ENCODE data around the gene COBLL1. TPM values are rescaled to one million over a fixed set of nuclear protein-coding genes. Genes with fewer than 3 reads are reported as not detected.

The COBLL1 gene
- total RNA-seq, 2 donors from 2014 or later = 6.6 TPM; not detected in 1

GRCh38 chr2:164691346-164691887, 150.2 kb downstream of the COBLL1 start:
- ATAC-seq = no peak
- H3K27ac Mint-ChIP-seq = no peak overlapping the region

GRCh38 chr2:164690361-164690760, 151.3 kb downstream of the COBLL1 start:
- H3K36me3 Mint-ChIP-seq (ENCODE audit: low read depth) = no peaks in the 10 kb centered on the region
- H3K4me3 Mint-ChIP-seq = no peak overlapping the region
- no peaks in the 10 kb centered on the region for H3K4me1 Mint-ChIP-seq
- no peaks in the 10 kb centered on the region for H3K27me3 Mint-ChIP-seq
- ATAC-seq (no peak), DNase-seq (no peak)
- H3K9me3 ChIP-seq (ENCODE audit: control insufficient read depth, low read length, poor library complexity, severe bottlenecking) = no peaks in the 10 kb centered on the region
- no peak overlapping the region for H3K27ac Mint-ChIP-seq

More at GRCh38 chr2:164691346-164691887, 150.2 kb downstream of the COBLL1 start:
- Mint-ChIP-seq H3K27me3 (no peaks in the 10 kb centered on the region), H3K4me1 (no peaks in the 10 kb centered on the region), H3K36me3 (ENCODE audit: low read depth) (no peaks in the 10 kb centered on the region), H3K4me3 (no peak overlapping the region)
- no peak for DNase-seq
- H3K9me3 ChIP-seq (ENCODE audit: control insufficient read depth, low read length, poor library complexity, severe bottlenecking) = no peaks in the 10 kb centered on the region

- no peaks in the 10 kb centered on the region for H3K4me1 Mint-ChIP-seq
- H3K9me3 ChIP-seq (ENCODE audit: control insufficient read depth, low read length, poor library complexity, severe bottlenecking) = no peaks in the 10 kb centered on the region
- no peak for ATAC-seq
- H3K27ac Mint-ChIP-seq = no peak overlapping the region
- no peaks in the 10 kb centered on the region for H3K27me3 Mint-ChIP-seq
- DNase-seq = no peak
- H3K4me3 Mint-ChIP-seq = no peak overlapping the region
- H3K36me3 Mint-ChIP-seq (ENCODE audit: low read depth) = no peaks in the 10 kb centered on the region
Observed at GRCh38 chr2:164688896-164689419, 152.7 kb downstream of the COBLL1 start.

- H3K9me3 ChIP-seq (ENCODE audit: control insufficient read depth, low read length, poor library complexity, severe bottlenecking) = no peaks in the 10 kb centered on the region
- Mint-ChIP-seq H3K36me3 (ENCODE audit: low read depth) (no peaks in the 10 kb centered on the region), H3K27ac (no peak overlapping the region), H3K27me3 (no peaks in the 10 kb centered on the region), H3K4me1 (no peaks in the 10 kb centered on the region), H3K4me3 (no peak overlapping the region)
- DNase-seq (no peak), ATAC-seq (no peak)
Observed at GRCh38 chr2:164681009-164681408, 160.6 kb downstream of the COBLL1 start.

- DNase-seq (no peak), ATAC-seq (no peak)
- Mint-ChIP-seq H3K4me3 (no peak overlapping the region), H3K27me3 (no peaks in the 10 kb centered on the region), H3K27ac (no peak overlapping the region), H3K4me1 (no peaks in the 10 kb centered on the region), H3K36me3 (ENCODE audit: low read depth) (no peaks in the 10 kb centered on the region)
- no peaks in the 10 kb centered on the region for H3K9me3 ChIP-seq (ENCODE audit: control insufficient read depth, low read length, poor library complexity, severe bottlenecking)
Observed at GRCh38 chr2:164678631-164679149, 162.9 kb downstream of the COBLL1 start.

GRCh38 chr2:164677733-164678132, 163.9 kb downstream of the COBLL1 start:
- Mint-ChIP-seq H3K27ac (no peak overlapping the region), H3K4me3 (no peak overlapping the region), H3K36me3 (ENCODE audit: low read depth) (no peaks in the 10 kb centered on the region)

GRCh38 chr2:164677271-164677670, 164.4 kb downstream of the COBLL1 start:
- no peaks in the 10 kb centered on the region for H3K9me3 ChIP-seq (ENCODE audit: control insufficient read depth, low read length, poor library complexity, severe bottlenecking)
- ATAC-seq (no peak), DNase-seq (no peak)
- H3K4me1 Mint-ChIP-seq = no peaks in the 10 kb centered on the region
- H3K27ac Mint-ChIP-seq = no peak overlapping the region
- H3K4me3 Mint-ChIP-seq = no peak overlapping the region
- H3K36me3 Mint-ChIP-seq (ENCODE audit: low read depth) = no peaks in the 10 kb centered on the region
- no peaks in the 10 kb centered on the region for H3K27me3 Mint-ChIP-seq

More at GRCh38 chr2:164677733-164678132, 163.9 kb downstream of the COBLL1 start:
- H3K4me1 Mint-ChIP-seq = no peaks in the 10 kb centered on the region
- no peaks in the 10 kb centered on the region for H3K27me3 Mint-ChIP-seq
- ATAC-seq (no peak), DNase-seq (no peak)
- no peaks in the 10 kb centered on the region for H3K9me3 ChIP-seq (ENCODE audit: control insufficient read depth, low read length, poor library complexity, severe bottlenecking)

GRCh38 chr2:164675687-164676086, 165.9 kb downstream of the COBLL1 start:
- ATAC-seq (no peak), DNase-seq (no peak)
- Mint-ChIP-seq H3K4me1 (no peaks in the 10 kb centered on the region), H3K4me3 (no peak overlapping the region), H3K36me3 (ENCODE audit: low read depth) (no peaks in the 10 kb centered on the region), H3K27me3 (no peaks in the 10 kb centered on the region), H3K27ac (no peak overlapping the region)
- no peaks in the 10 kb centered on the region for H3K9me3 ChIP-seq (ENCODE audit: control insufficient read depth, low read length, poor library complexity, severe bottlenecking)

- ATAC-seq (no peak), DNase-seq (no peak)
- H3K9me3 ChIP-seq (ENCODE audit: control insufficient read depth, low read length, poor library complexity, severe bottlenecking) = no peaks in the 10 kb centered on the region
- H3K27me3 Mint-ChIP-seq = no peaks in the 10 kb centered on the region
- no peaks in the 10 kb centered on the region for H3K4me1 Mint-ChIP-seq
- H3K4me3 Mint-ChIP-seq = no peak overlapping the region
- no peak overlapping the region for H3K27ac Mint-ChIP-seq
- no peaks in the 10 kb centered on the region for H3K36me3 Mint-ChIP-seq (ENCODE audit: low read depth)
Observed at GRCh38 chr2:164675027-164675426, 166.6 kb downstream of the COBLL1 start.

GRCh38 chr2:164671664-164672396, 169.8 kb downstream of the COBLL1 start:
- no peaks in the 10 kb centered on the region for H3K36me3 Mint-ChIP-seq (ENCODE audit: low read depth)
- ATAC-seq = no peak
- no peaks in the 10 kb centered on the region for H3K27me3 Mint-ChIP-seq
- no peaks in the 10 kb centered on the region for H3K4me1 Mint-ChIP-seq
- DNase-seq = no peak
- H3K9me3 ChIP-seq (ENCODE audit: control insufficient read depth, low read length, poor library complexity, severe bottlenecking) = no peaks in the 10 kb centered on the region
- no peak overlapping the region for H3K4me3 Mint-ChIP-seq
- no peak overlapping the region for H3K27ac Mint-ChIP-seq

- Mint-ChIP-seq H3K27me3 (no peaks in the 10 kb centered on the region), H3K4me3 (no peak overlapping the region), H3K36me3 (ENCODE audit: low read depth) (no peaks in the 10 kb centered on the region), H3K4me1 (no peaks in the 10 kb centered on the region), H3K27ac (no peak overlapping the region)
- no peak for ATAC-seq
- H3K9me3 ChIP-seq (ENCODE audit: control insufficient read depth, low read length, poor library complexity, severe bottlenecking) = no peaks in the 10 kb centered on the region
- no peak for DNase-seq
Observed at GRCh38 chr2:164669291-164669690, 172.3 kb downstream of the COBLL1 start.

GRCh38 chr2:164667566-164667965, 174.1 kb downstream of the COBLL1 start:
- no peak overlapping the region for H3K27ac Mint-ChIP-seq
- H3K4me3 Mint-ChIP-seq = no peak overlapping the region
- no peak for ATAC-seq
- no peaks in the 10 kb centered on the region for H3K9me3 ChIP-seq (ENCODE audit: control insufficient read depth, low read length, poor library complexity, severe bottlenecking)
- H3K4me1 Mint-ChIP-seq = no peaks in the 10 kb centered on the region
- no peaks in the 10 kb centered on the region for H3K36me3 Mint-ChIP-seq (ENCODE audit: low read depth)
- DNase-seq = no peak
- no peaks in the 10 kb centered on the region for H3K27me3 Mint-ChIP-seq

- no peak overlapping the region for H3K4me3 Mint-ChIP-seq
- no peak for ATAC-seq
- H3K27me3 Mint-ChIP-seq = no peaks in the 10 kb centered on the region
- H3K27ac Mint-ChIP-seq = no peak overlapping the region
- no peaks in the 10 kb centered on the region for H3K36me3 Mint-ChIP-seq (ENCODE audit: low read depth)
- no peaks in the 10 kb centered on the region for H3K9me3 ChIP-seq (ENCODE audit: control insufficient read depth, low read length, poor library complexity, severe bottlenecking)
- no peak for DNase-seq
- no peaks in the 10 kb centered on the region for H3K4me1 Mint-ChIP-seq
Observed at GRCh38 chr2:164664070-164664469, 177.6 kb downstream of the COBLL1 start.
